HFF-Myc (cell line): Measurements from ENCODE around the gene STAC2.
A peak's percentile ranks its signal among the peaks of the same experiment; 100 is the strongest.

Experiments used
- DNase-seq: peaks from one replicate; pipeline ENCODE4 v3.0.0-alpha.2; 2011; ENCODE audit warnings: low read depth; ENCODE audit errors: extremely low read depth
- H3K4me3 ChIP-seq: replicated peaks from 2 replicates; pipeline ENCODE4 v1.5.1; 2011; ENCODE audit warnings: low read depth, mild to moderate bottlenecking, control low read depth, low read length
- TF ChIP-seq, protein P1 (sequence below): IDR thresholded peaks from 2 replicates; pipeline ENCODE4 v1.5.1; 2012; ENCODE audit warnings: mild to moderate bottlenecking, low read depth, low read length, control low read depth; ENCODE audit errors: missing control alignments

The STAC2 gene

DNA sequence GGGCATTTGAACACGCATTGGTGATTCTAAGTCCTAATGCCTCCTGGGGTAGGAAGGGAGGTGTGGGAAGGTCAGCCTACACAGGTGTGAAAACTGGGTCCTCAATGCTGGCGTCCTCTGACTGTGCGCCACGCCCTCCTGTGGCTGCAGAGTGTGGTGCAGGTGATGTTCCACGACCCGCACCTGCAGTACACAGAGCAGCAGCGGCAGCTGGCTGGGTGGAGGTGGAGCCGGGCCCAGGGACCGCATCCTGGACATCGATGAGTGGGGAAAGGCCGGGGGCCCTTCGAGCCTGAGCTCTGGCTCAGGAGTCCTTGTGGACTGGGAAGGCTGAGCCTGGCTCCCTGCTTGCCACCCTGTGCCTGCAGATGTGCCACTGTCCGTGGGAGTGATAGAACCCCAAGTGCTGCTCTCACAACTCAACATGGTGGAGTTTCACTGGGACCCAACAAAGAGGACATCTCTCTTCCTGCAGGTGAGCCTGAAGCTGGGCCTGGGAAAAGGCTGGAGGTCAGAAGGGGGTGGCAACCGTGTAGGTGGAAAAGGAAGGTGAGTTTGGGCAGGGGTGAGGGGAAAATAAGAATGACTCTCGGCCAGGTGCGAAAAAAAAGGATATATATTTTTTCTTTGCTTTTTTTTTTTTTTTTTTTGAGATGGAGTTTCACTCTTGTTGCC, 14.0 kb upstream of the STAC2 start:
- DNase-seq = no peak
- no peak overlapping the region for H3K4me3 ChIP-seq
- TF ChIP-seq, protein P1, sequence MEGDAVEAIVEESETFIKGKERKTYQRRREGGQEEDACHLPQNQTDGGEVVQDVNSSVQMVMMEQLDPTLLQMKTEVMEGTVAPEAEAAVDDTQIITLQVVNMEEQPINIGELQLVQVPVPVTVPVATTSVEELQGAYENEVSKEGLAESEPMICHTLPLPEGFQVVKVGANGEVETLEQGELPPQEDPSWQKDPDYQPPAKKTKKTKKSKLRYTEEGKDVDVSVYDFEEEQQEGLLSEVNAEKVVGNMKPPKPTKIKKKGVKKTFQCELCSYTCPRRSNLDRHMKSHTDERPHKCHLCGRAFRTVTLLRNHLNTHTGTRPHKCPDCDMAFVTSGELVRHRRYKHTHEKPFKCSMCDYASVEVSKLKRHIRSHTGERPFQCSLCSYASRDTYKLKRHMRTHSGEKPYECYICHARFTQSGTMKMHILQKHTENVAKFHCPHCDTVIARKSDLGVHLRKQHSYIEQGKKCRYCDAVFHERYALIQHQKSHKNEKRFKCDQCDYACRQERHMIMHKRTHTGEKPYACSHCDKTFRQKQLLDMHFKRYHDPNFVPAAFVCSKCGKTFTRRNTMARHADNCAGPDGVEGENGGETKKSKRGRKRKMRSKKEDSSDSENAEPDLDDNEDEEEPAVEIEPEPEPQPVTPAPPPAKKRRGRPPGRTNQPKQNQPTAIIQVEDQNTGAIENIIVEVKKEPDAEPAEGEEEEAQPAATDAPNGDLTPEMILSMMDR = peak; percentile 58

DNA sequence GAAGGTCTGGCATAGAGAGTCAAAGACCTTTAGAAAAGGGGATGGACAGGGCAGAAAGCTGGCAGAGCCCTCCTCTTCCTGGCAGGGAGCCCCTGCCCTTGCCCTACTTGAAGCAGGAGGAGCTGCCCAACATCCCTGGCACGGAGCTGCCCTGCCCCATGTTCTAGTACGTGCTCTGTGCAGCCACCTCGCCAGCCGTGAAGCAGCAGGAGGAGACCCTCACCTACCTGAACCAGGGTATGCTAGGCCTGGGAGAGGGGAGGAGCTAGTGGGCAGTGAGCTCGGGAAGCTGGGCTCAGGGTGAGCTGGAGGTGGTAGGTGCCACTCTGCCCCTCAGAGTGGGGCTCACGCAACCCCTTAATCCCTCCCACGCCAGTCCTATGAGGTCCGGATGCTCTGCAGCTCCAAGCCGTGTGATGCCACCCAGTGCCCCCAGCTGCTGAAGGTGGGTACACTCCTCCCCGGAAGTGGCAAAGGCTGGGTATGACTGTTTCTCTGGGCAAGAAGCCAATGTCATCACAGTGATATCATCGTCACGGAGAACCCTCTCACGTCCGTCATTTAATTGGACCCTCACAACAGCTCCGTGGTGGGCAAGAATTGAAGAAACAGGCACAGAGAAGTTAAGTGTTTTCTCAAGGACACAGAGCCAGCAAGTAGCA, 12.7 kb upstream of the STAC2 start:
- H3K4me3 ChIP-seq = no peak overlapping the region
- TF ChIP-seq, protein P1 = no peak
- no peak for DNase-seq

DNA sequence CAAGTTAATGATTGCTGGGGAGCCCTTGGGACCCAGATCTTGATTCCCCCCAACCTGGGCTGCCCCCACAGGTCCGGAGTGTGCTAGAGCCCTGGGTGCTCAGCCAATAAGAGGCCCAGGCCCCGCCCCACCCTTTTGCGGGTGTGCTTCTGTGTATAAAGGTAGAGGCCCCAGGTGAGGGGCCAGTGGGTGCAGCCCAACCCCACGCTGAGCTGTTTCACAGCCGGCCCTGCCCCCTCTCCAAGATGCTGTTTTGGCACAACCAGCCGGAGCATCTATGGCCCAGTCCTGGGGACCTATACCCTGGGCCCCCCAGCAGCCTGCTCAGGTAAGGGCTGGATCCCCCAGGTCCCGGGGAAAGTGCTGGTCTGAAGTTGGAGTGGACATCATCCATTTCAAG, 11.8 kb upstream of the STAC2 start:
- TF ChIP-seq, protein P1 = no peak
- DNase-seq = no peak
- no peak overlapping the region for H3K4me3 ChIP-seq

DNA sequence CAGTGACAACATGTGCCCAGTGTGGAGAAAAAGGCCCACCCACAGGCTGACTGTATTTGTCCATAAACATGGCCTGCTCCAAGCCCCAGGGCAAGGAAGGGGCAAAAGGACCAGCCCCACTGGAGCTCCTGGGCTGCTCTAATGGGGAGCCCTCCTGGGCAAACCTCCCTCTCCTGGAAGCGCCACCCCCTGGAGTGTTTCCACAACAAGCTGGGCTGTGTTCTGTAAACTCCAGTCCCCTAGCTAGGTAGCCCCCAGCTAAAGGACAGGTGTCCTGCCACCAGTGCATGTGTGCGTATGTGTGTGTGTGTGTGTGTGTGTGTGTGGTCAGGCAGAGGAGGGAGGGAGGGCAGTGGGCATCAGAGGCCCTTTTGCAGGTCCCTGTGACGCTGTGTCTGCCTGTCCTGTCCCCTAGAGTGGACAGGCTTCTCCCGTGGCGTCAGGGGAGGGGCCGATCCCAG, 11.3 kb upstream of the STAC2 start:
- no peak overlapping the region for H3K4me3 ChIP-seq
- TF ChIP-seq, protein P1 = no peak
- no peak for DNase-seq

- no peak for DNase-seq
- no peak overlapping the region for H3K4me3 ChIP-seq
- TF ChIP-seq, protein P1 = no peak
Measured at GRCh38 chr17:39236450-39236927, 10.7 kb upstream of the STAC2 start.

GRCh38 chr17:39235555-39236449, 10.1 kb upstream of the STAC2 start:
- peak; percentile 39 for DNase-seq
- TF ChIP-seq, protein P1 = peak; percentile 91

More at GRCh38 chr17:39235555-39236449, 10.1 kb upstream of the STAC2 start:
- H3K4me3 ChIP-seq = no peak overlapping the region
